Measurements from ENCODE around the gene FAM222A.

FAM222A gene

DNA sequence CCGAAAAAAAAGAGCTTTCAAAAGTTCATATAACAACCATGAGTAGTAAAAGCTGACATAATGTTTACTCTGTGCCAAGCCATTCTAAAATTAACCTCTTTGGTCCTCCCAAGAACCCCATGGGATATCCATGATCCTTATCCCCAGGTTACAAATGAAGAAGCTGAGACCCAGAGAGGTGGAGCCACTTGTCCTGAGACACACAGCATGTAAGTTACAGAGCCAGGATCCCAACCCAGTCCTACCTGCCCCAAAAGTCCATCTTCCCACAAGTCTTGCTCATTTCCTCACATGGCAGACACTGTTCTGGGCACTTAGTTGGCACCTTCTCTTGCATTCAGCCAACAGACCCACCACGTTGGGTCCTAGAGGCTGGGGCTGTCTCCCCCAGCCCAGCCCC lies 82.4 kb downstream of the FAM222A start:
- no peaks in the 10 kb centered on the region for H3K4me1 Mint-ChIP-seq
- DNase-seq (ENCODE audit: low spot score in 2 of 2) (no peak), ATAC-seq (ENCODE audit: low read depth) (no peak)
- no peak overlapping the region for H3K27ac Mint-ChIP-seq
- peaks cover 10% of the 10 kb centered on the region for H3K27me3 Mint-ChIP-seq
- H3K36me3 Mint-ChIP-seq = peaks cover 1% of the 10 kb centered on the region
- H3K9me3 Mint-ChIP-seq = no peaks in the 10 kb centered on the region
- H3K4me3 Mint-ChIP-seq = no peak overlapping the region

DNA sequence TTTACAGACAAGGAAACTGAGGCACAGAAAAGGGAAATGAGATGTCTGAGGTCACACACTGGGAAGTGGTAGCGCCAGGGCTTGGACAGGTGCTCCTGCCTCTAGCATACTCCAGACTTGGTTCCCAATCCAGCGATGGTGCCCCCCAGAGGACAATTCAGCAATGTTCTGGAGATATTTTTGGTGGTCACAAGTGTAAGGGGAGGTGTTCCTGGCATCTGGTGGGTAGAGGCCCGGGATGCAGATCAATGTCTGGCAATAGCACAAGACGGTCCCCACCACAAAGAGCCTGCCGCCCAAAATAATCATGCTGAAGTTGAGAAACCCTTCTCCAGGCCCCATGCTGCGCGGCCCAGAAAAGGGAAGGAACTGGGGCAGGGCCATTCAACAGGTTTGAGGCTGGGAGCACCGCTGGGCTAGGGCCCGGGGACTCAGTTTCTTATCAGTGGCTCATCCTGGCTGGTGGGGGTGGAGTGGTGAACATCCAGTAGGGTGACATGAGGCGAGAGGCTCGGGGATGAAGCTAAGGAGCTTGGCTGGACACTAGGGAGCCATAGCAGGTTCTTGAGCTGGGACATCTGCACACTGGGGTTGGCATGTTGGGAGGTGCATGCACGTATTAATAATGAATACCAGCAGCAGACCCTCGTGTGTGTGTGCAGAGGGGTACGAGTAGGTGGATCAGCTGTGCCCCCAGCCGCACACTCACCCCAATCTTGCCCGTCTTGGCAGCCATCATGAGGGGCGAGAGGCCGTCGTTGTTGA lies 84.5 kb downstream of the FAM222A start:
- H3K9me3 Mint-ChIP-seq = no peaks in the 10 kb centered on the region
- no peak overlapping the region for H3K4me3 Mint-ChIP-seq
- H3K27ac Mint-ChIP-seq = no peak overlapping the region
- peaks cover 1% of the 10 kb centered on the region for H3K36me3 Mint-ChIP-seq
- ATAC-seq (ENCODE audit: low read depth) (no peak), DNase-seq (ENCODE audit: low spot score in 2 of 2) (no peak)
- H3K4me1 Mint-ChIP-seq = no peaks in the 10 kb centered on the region
- peaks cover 10% of the 10 kb centered on the region for H3K27me3 Mint-ChIP-seq

GRCh38 chr12:109798691-109799090 lies 85.1 kb downstream of the FAM222A start:
- H3K4me1 Mint-ChIP-seq = no peaks in the 10 kb centered on the region
- peaks cover 7% of the 10 kb centered on the region for H3K27me3 Mint-ChIP-seq
- no peak for ATAC-seq (ENCODE audit: low read depth)
- DNase-seq (ENCODE audit: low spot score in 2 of 2) = no peak
- H3K36me3 Mint-ChIP-seq = no peaks in the 10 kb centered on the region
- no peak overlapping the region for H3K27ac Mint-ChIP-seq
- no peak overlapping the region for H3K4me3 Mint-ChIP-seq
- H3K9me3 Mint-ChIP-seq = no peaks in the 10 kb centered on the region

- ATAC-seq (ENCODE audit: low read depth) (no peak), DNase-seq (ENCODE audit: low spot score in 2 of 2) (no peak)
- Mint-ChIP-seq H3K27me3 (peaks cover 7% of the 10 kb centered on the region), H3K36me3 (no peaks in the 10 kb centered on the region), H3K4me1 (no peaks in the 10 kb centered on the region), H3K4me3 (no peak overlapping the region), H3K9me3 (no peaks in the 10 kb centered on the region), H3K27ac (no peak overlapping the region)
Observed at GRCh38 chr12:109800536-109800935, 86.9 kb downstream of the FAM222A start.

DNA sequence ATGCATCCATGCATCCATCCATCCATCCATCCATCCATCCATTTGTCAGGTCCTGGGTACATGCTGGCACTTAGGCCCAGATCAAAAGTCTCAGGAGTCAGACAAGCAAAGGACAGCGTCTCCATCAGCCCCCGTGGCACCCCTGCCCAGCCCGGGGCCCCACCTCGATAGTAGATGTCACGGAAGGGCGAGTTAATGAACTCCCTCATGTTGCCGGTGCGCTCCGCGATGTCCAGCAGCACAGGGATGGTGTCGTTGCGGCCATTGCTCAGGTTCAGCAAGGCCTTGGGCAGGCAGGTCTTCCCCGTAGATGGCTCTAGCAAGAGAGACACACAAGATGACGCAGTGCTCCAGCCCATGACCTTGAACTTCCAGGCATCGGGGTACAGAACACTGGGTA lies 89.2 kb downstream of the FAM222A start:
- no peaks in the 10 kb centered on the region for H3K36me3 Mint-ChIP-seq
- no peak overlapping the region for H3K4me3 Mint-ChIP-seq
- no peak for DNase-seq (ENCODE audit: low spot score in 2 of 2)
- no peaks in the 10 kb centered on the region for H3K9me3 Mint-ChIP-seq
- ATAC-seq (ENCODE audit: low read depth) = no peak
- H3K4me1 Mint-ChIP-seq = no peaks in the 10 kb centered on the region
- H3K27ac Mint-ChIP-seq = no peak overlapping the region
- peaks cover 5% of the 10 kb centered on the region for H3K27me3 Mint-ChIP-seq

GRCh38 chr12:109803678-109804077 lies 90.1 kb downstream of the FAM222A start:
- DNase-seq (ENCODE audit: low spot score in 2 of 2) = no peak
- ATAC-seq (ENCODE audit: low read depth) = no peak
- Mint-ChIP-seq H3K27me3 (peaks cover 4% of the 10 kb centered on the region), H3K4me1 (no peaks in the 10 kb centered on the region), H3K4me3 (no peak overlapping the region), H3K9me3 (no peaks in the 10 kb centered on the region), H3K27ac (no peak overlapping the region), H3K36me3 (no peaks in the 10 kb centered on the region)

GRCh38 chr12:109804820-109805761 lies 91.5 kb downstream of the FAM222A start:
- Mint-ChIP-seq H3K36me3 (no peaks in the 10 kb centered on the region), H3K27ac (no peak overlapping the region), H3K4me1 (no peaks in the 10 kb centered on the region), H3K27me3 (peaks cover 3% of the 10 kb centered on the region), H3K9me3 (no peaks in the 10 kb centered on the region), H3K4me3 (no peak overlapping the region)
- ATAC-seq (ENCODE audit: low read depth) (peak; percentile 75), DNase-seq (ENCODE audit: low spot score in 2 of 2) (peak; percentile 63 to 64)

GRCh38 chr12:109807954-109808643 lies 94.5 kb downstream of the FAM222A start:
- Mint-ChIP-seq H3K4me3 (no peak overlapping the region), H3K27ac (no peak overlapping the region), H3K36me3 (no peaks in the 10 kb centered on the region), H3K9me3 (no peaks in the 10 kb centered on the region), H3K4me1 (no peaks in the 10 kb centered on the region), H3K27me3 (no peaks in the 10 kb centered on the region)
- ATAC-seq (ENCODE audit: low read depth) (no peak), DNase-seq (ENCODE audit: low spot score in 2 of 2) (no peak)

- no peaks in the 10 kb centered on the region for H3K9me3 Mint-ChIP-seq
- H3K27me3 Mint-ChIP-seq = no peaks in the 10 kb centered on the region
- no peak overlapping the region for H3K4me3 Mint-ChIP-seq
- no peaks in the 10 kb centered on the region for H3K4me1 Mint-ChIP-seq
- ATAC-seq (ENCODE audit: low read depth) (no peak), DNase-seq (ENCODE audit: low spot score in 2 of 2) (no peak)
- H3K27ac Mint-ChIP-seq = no peak overlapping the region
- H3K36me3 Mint-ChIP-seq = no peaks in the 10 kb centered on the region
Observed at GRCh38 chr12:109808876-109809646, 95.4 kb downstream of the FAM222A start.

DNA sequence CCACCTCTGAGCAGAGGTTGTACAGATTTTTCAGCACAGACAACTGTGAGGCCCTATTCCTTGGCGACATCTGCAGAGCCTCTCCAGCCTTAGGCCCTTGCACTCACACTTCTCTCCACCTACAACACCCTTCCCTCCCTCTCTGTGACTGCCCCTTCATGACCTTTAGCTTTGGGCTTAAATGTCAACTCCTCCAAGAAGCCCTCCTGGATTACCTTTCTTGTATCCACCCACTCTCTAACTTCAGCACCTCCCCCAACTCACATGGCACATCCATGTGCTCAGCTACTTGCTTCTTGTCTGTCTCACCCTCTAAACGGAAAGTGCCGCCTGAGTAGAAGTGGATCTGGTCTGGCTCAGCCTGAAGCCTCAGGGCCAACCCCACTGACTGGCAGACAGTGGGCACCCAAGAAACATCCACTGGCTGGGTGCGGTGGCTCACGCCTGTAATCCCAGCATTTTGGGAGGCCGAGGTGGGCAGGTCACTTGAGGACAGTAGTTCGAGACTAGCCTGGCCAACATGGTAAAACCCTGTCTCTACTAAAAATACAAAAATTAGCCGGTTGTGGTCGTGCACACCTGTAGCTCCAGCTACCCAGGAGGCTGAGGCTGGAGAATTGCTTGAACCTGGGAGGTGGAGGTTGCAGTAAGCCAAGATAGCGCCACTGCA lies 97.5 kb downstream of the FAM222A start:
- Mint-ChIP-seq H3K36me3 (no peaks in the 10 kb centered on the region), H3K27ac (no peak overlapping the region), H3K4me3 (no peak overlapping the region), H3K27me3 (no peaks in the 10 kb centered on the region), H3K9me3 (no peaks in the 10 kb centered on the region), H3K4me1 (no peaks in the 10 kb centered on the region)
- ATAC-seq (ENCODE audit: low read depth) (no peak), DNase-seq (ENCODE audit: low spot score in 2 of 2) (no peak)

DNA sequence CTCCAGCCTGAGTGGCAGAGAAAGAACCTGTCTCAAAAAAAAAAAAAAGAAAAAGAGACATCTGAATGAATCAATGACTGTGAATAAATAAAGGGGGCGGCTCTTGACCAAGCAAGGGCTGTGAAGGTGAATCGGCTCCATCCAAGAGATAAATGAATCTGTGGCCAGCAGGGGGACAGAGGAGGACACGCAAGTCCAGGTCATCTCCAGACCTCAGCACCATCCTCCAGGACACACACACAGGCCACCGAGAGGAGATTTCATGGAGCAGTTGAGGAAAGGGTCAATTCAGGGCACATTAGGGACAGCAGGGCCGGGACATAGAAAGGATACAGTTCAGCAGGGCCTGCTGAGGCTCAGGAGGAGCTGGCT lies 98.0 kb downstream of the FAM222A start:
- H3K36me3 Mint-ChIP-seq = no peaks in the 10 kb centered on the region
- H3K4me1 Mint-ChIP-seq = no peaks in the 10 kb centered on the region
- no peak for ATAC-seq (ENCODE audit: low read depth)
- H3K27me3 Mint-ChIP-seq = no peaks in the 10 kb centered on the region
- H3K27ac Mint-ChIP-seq = no peak overlapping the region
- H3K9me3 Mint-ChIP-seq = no peaks in the 10 kb centered on the region
- no peak for DNase-seq (ENCODE audit: low spot score in 2 of 2)
- H3K4me3 Mint-ChIP-seq = no peak overlapping the region

GRCh38 chr12:109813810-109814416 lies 100.3 kb downstream of the FAM222A start:
- no peak overlapping the region for H3K27ac Mint-ChIP-seq
- ATAC-seq (ENCODE audit: low read depth) (no peak), DNase-seq (ENCODE audit: low spot score in 2 of 2) (no peak)
- no peaks in the 10 kb centered on the region for H3K36me3 Mint-ChIP-seq
- peaks cover 2% of the 10 kb centered on the region for H3K27me3 Mint-ChIP-seq
- H3K4me3 Mint-ChIP-seq = no peak overlapping the region
- no peaks in the 10 kb centered on the region for H3K9me3 Mint-ChIP-seq
- H3K4me1 Mint-ChIP-seq = no peaks in the 10 kb centered on the region

- DNase-seq (ENCODE audit: low spot score in 2 of 2) = no peak
- no peaks in the 10 kb centered on the region for H3K36me3 Mint-ChIP-seq
- ATAC-seq (ENCODE audit: low read depth) = no peak
- peaks cover 2% of the 10 kb centered on the region for H3K27me3 Mint-ChIP-seq
- H3K4me3 Mint-ChIP-seq = no peak overlapping the region
- no peaks in the 10 kb centered on the region for H3K4me1 Mint-ChIP-seq
- H3K27ac Mint-ChIP-seq = no peak overlapping the region
- no peaks in the 10 kb centered on the region for H3K9me3 Mint-ChIP-seq
Observed at GRCh38 chr12:109814600-109815150, 101.0 kb downstream of the FAM222A start.
